ENCODE data around the gene ERGIC1.
A peak's percentile ranks its signal among the peaks of the same experiment; 100 is the strongest.

The ERGIC1 gene

DNA sequence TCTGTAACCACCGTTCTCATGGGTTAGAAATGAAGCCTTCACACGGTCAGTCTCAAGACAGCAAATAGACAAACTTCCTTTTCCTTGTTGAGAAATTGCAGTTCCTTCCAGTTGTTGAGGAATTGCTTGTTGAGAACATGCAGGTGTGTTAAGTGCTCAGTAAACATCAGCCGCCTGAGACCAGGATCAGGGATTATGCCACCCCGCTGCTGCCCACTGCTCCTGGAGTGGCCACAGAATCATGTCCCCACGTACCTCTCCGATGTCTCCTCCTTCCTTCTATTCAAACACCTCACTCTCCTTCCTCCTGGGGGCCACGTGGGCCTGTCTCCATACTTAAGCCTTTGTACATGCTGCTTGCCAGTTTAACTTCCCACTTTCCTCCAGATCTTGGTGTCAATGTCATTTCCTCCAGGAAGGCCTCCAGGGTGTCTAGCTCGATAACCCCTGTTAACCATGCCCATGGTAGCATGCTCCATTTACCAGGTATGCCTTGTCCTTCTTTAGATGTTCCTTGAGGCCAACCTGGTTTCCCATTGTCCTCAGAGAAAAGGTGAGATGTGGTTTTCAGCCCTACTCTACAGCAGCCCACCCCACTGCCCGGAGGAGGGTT is 91.4 kb downstream of the ERGIC1 start:
- DNase-seq: no peak

DNA sequence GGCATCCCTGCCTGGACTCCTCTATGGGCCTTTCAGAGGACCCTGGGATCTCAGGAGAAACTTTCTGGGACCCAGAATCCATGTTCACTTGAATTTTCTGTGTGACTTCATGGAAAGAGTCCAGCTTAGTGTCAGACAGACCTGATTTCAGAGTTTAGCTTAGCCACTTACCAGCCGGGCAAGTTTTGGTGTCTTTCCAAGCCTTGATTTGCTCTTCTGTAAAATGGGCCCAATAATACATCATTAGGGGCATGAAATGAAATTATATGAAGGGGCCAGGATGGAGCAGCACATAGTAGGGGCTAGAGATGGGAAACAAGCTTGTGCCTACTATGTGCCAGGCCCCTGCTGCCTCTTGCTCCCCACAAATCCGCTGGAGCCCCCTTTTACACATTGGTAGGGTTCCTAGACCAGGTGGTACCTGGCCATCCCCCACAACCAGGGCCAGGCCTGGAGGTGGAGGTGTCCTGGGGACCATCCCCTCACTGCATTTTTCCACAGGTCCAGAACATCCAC is 92.0 kb downstream of the ERGIC1 start:
- no peak for DNase-seq

DNA sequence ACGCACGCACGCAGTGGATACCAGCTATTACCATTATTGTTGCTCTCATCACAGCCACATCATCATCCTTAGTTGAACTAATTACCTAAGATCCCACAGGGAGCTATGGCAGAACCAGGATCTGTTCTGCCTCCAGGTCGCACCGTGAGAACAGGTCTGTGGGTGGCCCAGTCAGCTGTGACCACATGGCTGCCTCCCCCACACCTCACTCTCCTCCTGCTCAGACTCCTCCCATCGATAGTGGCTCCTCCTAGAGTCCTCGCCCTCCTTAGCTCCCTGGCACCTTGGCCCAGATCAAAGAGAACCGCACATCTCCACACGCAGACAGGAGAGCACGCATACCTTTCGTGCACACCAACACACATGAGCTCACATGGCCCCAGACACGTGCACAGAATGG is 92.7 kb downstream of the ERGIC1 start:
- no peak for DNase-seq

DNA sequence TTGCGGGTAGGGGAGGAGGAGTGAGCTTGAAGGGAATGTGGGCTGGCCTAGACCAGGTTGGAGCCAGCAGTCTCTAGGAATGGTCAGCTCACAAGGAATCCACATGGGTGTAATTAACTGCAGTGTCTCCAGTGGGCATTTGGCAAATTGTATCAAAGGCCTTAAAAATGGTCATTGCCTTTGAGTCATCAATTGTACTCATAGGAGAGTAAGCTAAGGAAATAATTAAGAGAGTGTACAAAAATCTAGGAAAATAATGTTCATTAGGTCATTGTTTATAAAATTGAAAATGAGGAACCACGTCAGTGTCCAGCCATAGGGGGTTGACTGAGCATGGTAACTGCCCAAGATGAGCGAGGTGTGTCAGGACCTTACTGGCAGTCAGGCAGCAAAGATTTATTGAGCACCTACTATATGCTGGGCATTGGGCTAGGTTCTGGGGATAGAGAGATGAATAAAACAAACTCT is 95.4 kb downstream of the ERGIC1 start:
- DNase-seq: no peak

DNA sequence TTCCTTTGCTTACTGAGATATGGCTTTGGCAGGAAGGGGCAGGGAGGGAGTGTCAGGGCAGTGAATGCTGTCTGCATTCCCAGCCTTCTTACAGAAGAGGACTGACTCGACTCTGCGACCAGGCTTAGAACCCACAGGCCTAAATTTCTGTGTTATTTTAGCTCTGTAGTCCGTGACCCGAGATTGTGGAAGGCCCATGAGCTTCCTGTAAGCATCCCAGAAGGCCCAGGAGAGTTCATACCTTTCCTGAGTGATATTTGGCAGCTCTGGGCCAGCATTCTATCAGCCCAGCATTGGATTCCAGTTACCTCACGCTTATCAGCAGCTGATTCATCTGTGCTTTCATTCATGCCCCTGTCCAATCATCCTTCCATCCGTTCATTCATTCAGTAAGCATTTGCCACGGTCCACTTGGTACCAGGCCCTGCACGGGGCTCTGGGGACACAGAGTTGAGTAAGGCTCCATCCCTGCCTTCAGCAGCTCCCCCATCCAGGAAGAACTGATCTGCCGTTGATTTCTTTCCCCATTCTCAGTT is 97.0 kb downstream of the ERGIC1 start:
- no peak for DNase-seq

DNA sequence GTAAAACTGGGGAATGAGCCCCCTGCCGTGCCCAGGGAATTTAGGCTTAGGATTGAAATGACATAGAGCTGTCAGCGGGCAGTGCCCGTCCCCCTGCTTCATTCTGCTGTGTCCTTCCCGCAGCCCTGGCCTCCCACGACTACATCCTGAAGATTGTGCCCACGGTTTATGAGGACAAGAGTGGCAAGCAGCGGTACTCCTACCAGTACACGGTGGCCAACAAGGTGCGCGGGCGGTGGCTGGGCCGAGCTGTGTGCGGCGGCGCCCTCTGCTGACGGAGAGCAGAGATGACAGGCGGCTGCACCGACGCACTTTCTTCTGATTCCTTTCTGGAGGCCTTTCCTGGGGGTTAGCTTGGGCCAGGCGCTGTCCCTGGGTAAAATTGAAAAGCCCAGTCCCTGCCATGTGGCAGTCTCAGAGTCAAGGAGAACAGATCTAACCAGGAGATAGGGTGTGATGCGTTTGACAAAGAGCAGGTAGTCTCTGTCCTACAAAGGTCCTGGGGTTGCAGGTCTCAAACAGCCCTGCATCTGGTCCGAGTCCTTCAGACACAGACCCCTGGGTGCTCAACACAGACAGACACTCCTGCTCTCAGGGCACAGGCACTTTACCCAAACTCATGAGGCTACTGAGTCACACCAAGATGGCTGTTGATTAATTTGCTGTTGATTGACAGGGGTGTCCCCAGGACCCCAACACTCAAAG is 98.4 kb downstream of the ERGIC1 start:
- DNase-seq: peak; percentile 74

DNA sequence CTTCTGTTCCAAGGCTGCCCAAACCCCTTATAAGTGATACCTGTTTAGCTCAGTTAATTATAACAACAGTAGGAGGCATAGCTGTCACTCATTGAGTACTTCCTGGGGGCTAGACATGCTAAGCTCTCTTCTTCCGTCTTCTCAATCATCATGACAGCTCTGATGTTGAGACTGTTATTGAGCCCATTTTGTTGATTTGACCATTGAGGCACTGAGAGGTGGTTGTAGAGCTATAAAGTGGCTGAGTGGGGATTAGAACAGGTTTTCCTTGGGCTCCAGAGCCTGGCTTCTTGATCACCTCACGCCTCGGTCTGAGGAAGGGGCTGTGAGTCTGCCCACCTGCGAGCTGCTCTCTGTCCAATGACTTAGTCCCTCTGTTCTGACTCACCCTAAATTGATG is 99.2 kb downstream of the ERGIC1 start:
- DNase-seq: no peak

DNA sequence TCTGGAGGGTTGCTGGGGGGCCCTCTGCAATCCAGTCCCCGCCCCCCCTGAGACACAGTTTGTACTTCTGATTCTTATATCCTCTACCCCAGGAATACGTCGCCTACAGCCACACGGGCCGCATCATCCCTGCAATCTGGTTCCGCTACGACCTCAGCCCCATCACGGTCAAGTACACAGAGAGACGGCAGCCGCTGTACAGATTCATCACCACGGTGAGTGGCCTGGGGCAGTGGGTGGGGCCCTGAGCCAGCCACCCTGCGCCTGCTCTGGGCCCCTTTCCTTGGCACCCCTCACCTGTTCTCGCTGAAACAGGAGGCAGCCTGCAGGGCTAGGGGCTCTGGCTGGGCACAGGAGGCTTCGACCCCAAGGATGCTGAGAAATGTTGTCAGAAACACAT is 101.0 kb downstream of the ERGIC1 start:
- no peak for DNase-seq

DNA sequence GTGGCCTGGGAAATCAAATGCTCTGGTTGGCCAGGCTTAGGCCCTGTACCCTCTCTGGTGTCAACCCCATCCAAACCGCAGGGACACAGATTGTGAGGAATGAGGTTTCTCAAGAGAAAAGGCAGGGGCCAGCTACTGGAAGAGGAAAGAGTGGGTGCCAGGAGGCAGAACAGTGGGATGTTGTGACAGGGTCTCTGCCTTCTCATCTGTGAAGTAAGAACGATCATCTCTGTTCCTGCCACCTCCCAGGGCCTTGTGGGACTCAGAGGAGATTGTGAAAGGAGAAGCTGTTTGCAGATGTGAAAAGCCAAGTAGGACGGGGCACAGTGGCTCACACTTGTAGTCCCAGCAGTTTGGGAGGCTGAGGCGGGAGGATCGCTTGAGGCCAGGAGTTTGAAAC is 102.3 kb downstream of the ERGIC1 start:
- no peak for DNase-seq

DNA sequence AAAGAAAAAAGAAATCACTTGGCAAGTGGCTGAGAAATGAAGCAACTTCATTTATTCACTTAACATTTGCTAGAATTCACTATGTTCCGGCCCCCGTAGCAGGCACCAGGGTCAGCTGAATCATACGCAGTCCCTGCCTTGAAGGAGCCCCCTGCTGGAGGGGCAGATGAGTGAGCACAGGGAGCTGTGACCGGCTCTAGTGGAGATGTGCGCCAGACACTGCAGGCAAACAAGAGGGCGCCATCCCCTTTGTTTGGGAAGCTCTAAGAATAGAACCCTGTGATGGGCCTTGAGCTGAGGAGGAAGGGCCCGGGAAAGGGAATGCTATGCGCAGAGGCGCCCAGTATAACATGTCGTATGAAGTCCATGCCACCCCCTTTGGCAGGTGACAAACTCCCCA is 105.0 kb downstream of the ERGIC1 start:
- no peak for DNase-seq

DNA sequence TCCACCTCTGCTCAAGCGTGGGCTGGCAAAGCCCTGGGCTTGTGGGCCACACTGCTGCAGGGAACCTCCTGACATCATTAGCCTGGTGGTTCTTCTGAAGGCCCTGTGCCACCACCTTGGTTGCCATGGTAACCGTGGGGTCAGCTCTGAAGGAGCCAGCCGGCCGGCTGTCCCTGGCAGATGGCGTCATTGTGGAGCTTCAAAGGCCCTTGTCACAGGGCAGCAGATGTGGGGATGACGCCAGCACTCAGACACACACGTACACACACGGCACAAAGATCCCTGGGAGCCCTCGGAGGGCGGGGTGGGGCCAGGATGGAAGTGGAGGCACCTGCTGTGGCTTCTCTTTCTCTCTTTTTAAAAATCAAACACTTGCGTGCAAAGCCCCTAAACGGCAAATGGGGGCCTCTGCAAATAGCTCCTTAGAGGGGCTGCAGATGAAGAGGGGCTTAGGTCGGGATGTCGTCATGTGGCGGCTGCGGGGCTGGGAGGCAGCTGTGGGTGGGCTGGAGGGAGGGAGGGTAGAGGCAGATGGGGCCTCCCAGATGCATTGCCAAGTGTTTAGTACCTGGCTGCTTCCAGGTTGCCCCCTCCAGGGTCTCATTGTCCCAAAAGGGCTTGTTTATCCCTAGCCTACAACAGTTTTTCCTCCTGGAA is 105.7 kb downstream of the ERGIC1 start:
- no peak for DNase-seq

DNA sequence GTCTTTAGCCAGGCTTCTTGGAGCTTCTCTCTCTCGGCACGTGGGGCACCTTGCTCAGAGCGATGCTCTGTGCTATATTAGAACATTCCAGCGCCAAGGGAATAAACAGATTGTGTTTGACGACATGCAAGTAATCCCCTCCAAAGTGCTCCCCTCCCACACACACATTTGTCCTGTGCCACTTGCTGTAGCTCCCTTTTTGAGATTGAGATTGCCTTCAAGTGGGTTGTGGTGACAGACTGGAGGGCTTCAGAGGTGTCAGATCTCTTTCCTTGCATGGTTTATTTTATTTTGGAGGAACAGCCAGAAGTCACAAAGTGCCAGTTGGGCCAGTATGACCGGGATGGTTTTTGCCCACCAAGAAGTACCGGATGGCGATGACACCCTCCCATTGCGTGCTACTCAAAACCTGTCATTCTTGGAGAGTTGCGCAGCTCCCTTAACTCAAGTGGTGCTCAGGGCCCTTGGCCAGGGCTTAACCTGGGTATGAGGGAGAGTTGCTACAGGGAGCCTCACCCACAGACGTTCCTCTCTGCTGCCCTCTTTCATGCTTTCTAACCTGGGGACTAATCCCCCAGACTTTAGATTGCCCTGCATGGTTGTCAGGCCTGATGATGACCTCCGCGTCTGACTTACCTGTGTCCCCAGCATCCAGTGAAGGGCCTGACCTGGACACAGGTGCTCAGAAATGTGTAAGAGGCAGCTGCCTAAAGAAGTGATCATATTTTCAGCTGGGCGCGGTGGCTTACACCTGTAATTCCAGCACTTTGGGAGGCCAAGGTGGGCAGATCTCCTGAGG is 106.4 kb downstream of the ERGIC1 start:
- DNase-seq: no peak

DNA sequence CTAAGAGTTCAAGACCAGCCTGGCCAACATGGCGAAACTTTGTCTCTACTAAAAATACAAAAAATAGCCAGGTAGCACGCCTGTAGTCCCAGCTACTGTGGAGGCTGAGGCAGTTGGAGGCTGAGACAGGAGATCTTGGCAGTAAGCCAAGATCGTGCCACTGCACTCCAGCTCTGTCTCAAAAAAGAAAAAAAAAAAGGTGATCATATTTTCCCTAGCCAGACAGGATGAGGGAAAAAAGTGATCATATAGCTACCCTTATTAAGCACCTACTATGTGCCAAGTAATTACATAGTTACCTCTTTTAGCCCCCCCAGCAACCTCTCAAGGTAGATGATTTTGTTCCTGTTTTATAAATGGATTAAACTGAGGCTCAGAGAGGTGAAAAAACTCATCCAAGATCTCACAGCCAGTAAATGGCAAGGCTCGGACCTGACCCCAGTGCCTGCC is 107.0 kb downstream of the ERGIC1 start:
- no peak for DNase-seq

DNA sequence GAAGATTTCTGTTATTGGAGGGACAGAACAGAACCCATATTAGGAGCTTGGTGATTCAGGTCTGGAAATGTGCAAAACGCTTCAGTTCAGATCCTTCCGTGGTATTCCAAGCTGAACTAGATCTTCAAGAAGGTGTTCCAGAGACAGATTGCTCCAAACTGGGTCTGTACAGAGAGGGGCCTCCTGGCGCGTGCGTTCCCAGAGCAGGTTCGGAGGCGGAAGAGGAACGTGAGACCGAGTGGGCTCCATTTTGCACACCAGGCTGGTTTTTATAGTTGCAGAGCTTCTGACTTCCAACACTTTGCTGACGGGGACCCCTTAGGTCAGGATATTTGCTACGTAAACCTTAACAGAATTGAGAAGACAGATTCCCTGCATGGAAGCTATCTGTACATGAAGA is 108.5 kb downstream of the ERGIC1 start:
- no peak for DNase-seq

DNA sequence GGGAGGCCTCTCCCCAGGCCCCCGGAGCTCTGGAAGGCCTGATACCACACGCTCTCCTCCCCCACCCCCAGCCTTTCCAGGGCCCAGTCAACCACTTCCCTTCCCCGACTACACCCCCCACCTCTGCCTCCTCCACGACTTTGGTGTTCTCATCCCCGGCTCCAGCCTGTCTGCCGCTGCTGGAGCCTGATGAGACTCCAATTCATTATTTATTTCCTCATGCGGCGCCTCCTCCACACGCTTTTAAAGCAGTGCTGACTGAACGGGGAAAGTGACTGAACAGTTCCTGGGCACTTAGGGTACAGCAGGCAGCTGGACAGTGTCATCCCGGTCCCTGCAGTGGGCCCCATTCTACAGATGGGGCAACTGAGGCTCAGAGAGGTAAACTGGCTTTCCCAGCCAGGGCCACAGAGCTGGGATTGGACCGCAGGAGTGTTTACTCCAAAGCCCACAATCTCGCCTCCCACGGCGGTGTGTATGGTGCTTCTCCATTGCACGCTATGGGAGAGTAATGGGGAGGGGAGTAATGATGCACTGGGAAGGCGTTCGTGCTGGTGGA is 109.3 kb downstream of the ERGIC1 start:
- no peak for DNase-seq

DNA sequence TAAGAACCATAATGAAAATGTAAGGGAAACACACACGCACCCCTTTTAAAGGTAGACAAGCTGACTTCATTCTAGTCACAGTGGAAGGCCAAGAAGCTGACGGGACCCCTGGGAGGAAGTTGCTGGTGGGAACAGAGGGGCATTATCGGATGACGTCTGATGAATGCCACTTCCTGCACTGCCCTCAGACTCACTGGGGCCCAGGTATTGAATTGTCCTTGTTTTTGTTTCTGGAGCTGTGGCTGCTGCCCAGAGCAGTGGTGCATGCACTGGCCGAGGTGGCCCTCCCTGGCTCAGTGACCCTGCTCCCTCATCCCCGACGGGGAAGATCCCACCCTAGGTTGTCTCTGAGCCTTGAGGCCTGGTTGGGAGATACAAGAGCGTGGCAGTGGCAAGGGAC is 109.9 kb downstream of the ERGIC1 start:
- no peak for DNase-seq

DNA sequence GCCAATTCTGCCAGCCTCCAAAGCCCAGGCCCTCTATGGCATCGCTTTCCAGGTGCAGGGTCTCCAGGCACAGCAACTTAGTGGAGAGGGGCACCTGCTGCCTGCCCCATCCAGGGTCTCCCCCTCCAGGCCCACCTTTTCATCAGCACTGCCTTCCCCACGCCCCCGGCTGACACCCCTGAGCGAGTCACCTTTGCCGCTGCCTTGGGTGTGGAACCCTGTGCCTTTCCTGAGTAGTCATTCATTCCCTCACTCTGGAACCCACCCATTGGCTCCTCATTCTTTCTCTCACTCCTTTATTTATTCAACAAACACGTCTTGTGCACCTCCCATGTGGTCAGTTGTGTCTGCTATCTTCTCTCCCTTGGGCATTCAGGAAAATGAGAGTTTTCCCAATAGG is 110.7 kb downstream of the ERGIC1 start:
- DNase-seq: no peak

DNA sequence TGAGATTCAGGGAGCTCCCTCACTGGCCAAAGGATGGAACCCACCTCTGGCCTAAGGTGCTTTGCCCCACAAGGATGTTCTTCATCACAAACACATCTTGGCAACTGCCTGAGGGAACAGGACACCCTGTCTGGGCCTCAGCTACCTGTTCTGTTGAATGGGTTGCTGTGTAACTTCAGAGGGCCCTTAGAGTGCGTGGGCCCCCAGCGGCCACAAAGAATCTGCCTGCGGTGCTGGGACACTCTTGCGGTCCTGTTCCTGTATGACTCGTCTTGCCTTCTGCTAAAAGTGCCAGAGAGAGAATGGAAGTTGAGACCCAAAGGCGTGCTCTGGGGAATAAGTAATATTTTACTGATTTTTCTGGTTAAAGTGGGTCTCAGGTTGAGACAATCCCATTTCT is 111.1 kb downstream of the ERGIC1 start:
- no peak for DNase-seq

DNA sequence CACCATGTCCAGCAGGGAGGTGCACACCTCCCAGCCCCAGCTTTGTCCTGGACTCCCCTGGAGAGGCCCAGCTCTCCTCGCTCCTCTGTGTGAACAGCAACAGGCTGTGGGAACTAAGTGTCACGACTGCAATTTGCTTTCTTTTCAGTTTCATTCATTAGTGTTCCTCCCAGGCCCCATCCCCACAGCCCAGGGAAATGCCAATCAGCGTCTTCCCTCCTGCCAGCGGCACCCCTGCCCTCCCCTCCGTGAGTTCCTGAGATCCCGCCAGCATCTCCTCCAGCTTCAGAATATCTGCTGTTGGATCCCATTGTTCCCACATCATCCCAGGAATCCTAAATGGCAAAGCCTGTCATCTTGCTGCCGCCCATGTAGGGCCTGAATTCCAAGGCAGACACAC is 112.1 kb downstream of the ERGIC1 start:
- DNase-seq: no peak

DNA sequence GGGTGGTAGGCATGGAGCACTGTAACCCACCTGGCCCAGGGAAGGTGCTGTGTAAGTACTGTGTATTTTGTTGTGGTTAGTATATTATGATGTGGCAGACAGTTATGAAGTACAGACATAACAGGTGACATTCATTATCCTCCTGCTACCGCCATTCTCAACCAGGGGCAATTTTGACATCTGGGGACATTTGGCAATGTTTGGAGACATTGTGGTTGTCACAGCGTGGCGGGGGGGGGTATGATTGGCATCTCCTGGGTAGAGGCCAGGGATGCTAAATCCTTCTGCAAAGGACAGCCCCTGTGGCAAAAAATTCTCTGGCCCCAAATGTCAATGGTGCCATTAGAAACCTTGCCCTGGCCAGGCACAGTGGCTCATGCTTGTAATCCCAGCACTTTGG is 115.4 kb downstream of the ERGIC1 start:
- no peak for DNase-seq

DNA sequence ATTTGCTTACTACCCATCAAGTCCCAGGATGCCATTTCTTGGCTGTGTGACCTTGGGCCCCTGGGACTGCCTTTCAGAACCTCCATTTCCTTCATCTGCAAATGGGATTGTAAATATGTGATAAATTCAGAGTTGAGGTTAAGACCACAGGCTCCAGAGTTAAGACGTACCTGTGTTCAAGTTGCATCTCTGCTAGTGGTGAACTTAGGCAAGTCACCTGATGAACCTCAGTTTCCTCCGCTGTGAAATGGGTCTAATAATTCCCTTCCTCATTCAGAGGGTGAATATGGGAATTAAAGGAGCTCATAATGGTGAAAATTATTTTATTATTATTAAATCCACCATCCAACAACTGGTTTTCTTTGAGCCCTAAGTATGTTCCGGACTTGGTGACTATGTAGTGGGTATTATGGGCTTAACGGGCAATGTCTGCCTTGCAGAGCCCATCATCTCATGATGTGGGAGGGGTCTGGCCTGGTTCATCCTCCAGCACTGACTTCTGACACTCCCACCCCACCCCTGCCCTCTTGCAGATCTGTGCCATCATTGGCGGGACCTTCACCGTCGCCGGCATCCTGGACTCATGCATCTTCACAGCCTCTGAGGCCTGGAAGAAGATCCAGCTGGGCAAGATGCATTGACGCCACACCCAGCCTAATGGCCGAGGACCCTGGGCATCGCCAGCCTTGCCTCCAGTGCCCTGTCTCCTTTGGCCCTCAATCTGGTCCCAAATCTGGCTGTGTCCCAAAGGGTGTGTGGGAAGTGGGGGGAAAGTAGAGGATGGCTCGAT is 116.3 kb downstream of the ERGIC1 start:
- no peak for DNase-seq

All from CD4-positive, alpha-beta T cell treated with Interleukin-17A for 1 hour (primary cell).